GM21576 (cell line): ENCODE data around the gene DNAJC13.
"Not testable (repeated sequence)": the region's sequence is repeated elsewhere in the genome, so short reads cannot be mapped to it uniquely, and the experiment has no call there.

Experiments used
- ATAC-seq: cut with Tn5 transposase; IDR thresholded peaks from one replicate; pipeline ENCODE4 v1.9.1; 2021; ENCODE audit warnings: mild to moderate bottlenecking, moderate library complexity; ENCODE audit not compliant: unreplicated experiment

The DNAJC13 gene

GRCh38 chr3:132538072-132538471 lies 120.8 kb downstream of the DNAJC13 start:
- ATAC-seq, result no peak

DNA sequence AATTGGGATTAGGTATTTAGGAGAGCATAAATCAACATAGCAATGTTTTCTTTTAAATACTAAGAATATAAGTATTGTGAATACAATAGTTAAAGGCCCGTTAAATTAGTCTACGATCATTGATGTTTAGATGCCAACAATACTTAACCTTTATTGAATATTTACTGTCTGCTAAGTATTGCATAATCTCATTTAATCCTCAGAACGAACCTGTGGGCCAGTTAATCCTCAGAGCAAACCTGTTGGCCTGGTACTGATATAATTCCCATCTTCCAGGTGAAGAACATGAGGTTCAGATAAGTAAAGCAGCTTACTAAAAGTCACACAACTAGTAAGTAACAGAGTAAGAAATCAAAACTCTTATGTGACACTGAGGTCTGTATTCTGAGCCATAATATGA lies 122.4 kb downstream of the DNAJC13 start:
- ATAC-seq, result no peak

DNA sequence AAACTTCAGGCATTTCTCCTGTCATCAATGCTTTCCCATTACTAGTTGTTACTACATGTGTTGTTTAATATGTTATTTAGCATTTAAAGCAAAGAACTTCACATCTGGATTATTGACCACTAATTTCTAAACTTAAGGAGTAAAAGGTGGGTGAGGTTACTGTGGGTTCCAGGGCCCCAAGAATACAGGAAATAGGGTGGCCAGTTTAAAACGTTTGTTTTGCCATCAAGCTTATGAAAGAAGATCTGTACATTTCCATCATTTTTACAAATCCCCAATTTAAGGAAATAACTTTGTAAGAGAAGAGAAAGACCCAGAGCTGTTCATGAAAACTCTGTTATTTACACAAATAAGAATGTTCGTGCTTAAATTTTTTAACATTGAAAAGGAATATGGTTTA lies 125.3 kb downstream of the DNAJC13 start:
- ATAC-seq, result no peak

GRCh38 chr3:132543011-132543739 lies 125.9 kb downstream of the DNAJC13 start:
- ATAC-seq, result no peak

GRCh38 chr3:132544130-132544529 lies 126.8 kb downstream of the DNAJC13 start:
- no peak for ATAC-seq

GRCh38 chr3:132545471-132545870 lies 128.2 kb downstream of the DNAJC13 start:
- ATAC-seq, result no peak

DNA sequence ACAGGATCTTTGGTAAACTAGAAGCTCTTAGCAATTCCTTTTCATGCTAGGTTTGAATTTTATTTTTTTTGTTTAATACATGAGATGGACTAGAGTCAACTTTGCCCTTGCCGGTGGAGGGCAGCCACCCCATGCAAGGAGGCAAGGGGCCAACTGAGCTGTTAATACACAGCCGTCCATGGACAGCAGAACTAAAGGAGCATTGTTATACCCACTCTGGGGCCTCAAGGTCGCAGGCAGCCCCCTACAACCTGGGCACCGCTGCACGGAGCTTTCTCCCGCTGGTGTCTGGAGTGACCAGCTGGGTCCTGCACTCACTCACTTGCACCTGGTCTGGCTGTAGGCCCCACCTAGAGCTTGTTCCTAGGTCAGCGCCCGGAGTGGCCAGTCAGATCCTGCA lies 131.9 kb downstream of the DNAJC13 start:
- ATAC-seq, result no peak

- peak; percentile 77 for ATAC-seq
Measured at GRCh38 chr3:132549890-132550578, 132.7 kb downstream of the DNAJC13 start.

GRCh38 chr3:132550579-132551305 lies 133.4 kb downstream of the DNAJC13 start:
- no peak for ATAC-seq

- no peak for ATAC-seq
Measured at GRCh38 chr3:132553826-132554225, 136.5 kb downstream of the DNAJC13 start.

- no peak for ATAC-seq
Measured at GRCh38 chr3:132554437-132554836, 137.1 kb downstream of the DNAJC13 start.

DNA sequence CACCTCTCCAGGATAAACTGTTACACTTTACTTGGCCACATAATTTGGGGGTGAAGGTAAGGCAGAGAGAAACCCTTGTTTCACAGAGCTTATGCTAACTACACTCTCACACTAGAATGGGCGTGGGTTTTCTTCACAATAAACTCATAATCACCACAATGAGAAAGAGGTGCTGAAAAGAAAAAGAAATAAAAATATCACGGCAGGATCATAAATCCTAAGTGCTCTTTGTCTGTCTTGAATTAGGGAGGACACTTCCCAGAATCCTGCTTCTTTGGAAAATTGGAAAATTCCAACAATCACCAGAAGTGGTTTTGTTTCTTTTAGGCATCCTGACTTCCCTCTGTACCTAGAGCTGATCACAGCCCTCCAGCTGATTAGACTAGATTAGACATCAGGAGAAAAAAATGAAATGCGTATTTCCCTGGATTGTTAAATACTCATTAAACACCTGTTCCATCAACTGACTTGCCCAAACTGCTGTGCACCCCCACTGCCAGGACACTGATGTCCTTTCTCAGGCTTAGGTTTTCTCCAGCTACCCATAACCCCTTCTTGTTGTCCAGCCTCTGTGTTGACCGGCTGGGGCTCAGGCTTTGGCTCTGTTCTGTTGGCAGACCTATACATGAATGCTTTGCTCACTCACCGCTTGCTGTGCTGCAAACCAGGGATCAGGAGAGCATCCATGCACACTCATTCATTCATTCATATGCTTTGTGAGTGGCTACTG lies 138.2 kb downstream of the DNAJC13 start:
- ATAC-seq, result no peak

GRCh38 chr3:132556036-132556386 lies 138.7 kb downstream of the DNAJC13 start:
- ATAC-seq, result not testable (repeated sequence)

- no peak for ATAC-seq
Measured at GRCh38 chr3:132556508-132557159, 139.3 kb downstream of the DNAJC13 start.

GRCh38 chr3:132561003-132561402 lies 143.7 kb downstream of the DNAJC13 start:
- no peak for ATAC-seq

DNA sequence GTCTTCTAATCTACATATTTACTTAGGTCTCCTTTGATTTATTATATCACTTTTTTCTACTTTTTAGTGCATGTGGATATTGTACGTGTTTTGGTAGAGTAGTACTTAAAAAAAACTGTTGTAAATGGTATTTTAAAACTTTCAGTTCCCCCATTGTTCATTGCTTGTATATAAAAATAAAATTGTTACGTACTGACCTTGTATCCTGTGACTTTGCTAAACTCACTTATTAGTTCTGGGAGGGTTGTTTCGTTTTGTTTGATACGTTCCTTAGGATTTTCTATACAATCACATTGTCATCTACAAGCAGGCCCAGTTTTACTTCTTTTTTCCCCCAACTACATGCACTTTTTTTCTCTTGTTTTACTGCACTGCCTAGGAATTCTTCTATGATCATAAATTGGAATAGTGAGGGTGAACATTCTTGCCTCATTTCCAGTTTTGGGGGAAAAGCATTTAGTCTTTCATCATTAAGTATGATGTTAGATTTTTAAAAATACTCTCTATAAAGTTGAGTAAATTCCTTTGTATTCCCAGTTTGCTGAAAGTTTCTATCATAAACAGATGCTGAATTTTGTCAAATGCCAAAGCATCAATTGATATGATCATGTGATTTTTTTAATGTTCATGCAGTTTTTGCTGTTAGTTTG lies 146.2 kb downstream of the DNAJC13 start:
- no peak for ATAC-seq

GRCh38 chr3:132564070-132564465 lies 146.8 kb downstream of the DNAJC13 start:
- ATAC-seq, result no peak

GRCh38 chr3:132568422-132568821 lies 151.1 kb downstream of the DNAJC13 start:
- ATAC-seq, result no peak

- ATAC-seq, result no peak
Measured at GRCh38 chr3:132569153-132569552, 151.9 kb downstream of the DNAJC13 start.

GRCh38 chr3:132569580-132569979 lies 152.3 kb downstream of the DNAJC13 start:
- no peak for ATAC-seq
